Measurements from ENCODE around the gene NAA25.

GRCh38 chr12:112102127-112102526 is 6.5 kb downstream of the NAA25 start:
- TF ChIP-seq CTCF (conservative IDR thresholded peaks at IDR 0.05; ENCODE audit: low read depth, low read length), result no peak
- no peak for TF ChIP-seq EZH2 (IDR thresholded peaks at IDR 0.05; ENCODE audit: borderline replicate concordance, low read depth, low read length, poor library complexity, severe bottlenecking)
